PC-9 (cell line): ENCODE results near the gene SHANK1. TPM values are rescaled to one million over a fixed set of nuclear protein-coding genes. Genes with fewer than 3 reads are reported as not detected.

Experiments
- BruUV-seq: library from RNA; stranded (reverse); fragments of 400-500 nt; replicated peaks from 2 replicates; lab custom pipeline; 2021; lab: Mats Ljungman, UMichigan
- CTCF ChIA-PET: fragments of 300-600 bp; sonication (Branson Sonifier 250); formaldehyde crosslinking; loops from one replicate; lab custom pipeline; 2022; ENCODE audit warnings: antibody characterized with exemption; lab: Charles Lee
- POLR2A ChIA-PET: fragments of 300-600 bp; sonication (Branson Sonifier 250); formaldehyde crosslinking; loops from one replicate; lab custom pipeline; 2022; ENCODE audit warnings: antibody characterized with exemption; ENCODE audit not compliant: unreplicated experiment; lab: Charles Lee
- DNase-seq, 2 experiments: peaks; one replicate each; pipeline versions ENCODE4 v3.0.0 to v3.0.0-alpha.2; 2015 to 2022; ENCODE audit warnings: mixed read lengths in 1 of 2
- H2AFZ ChIP-seq: fragments of 200-600 bp; sonication (generic); 2 replicates; pipeline ENCODE4 v1.8.1; 2017; ENCODE audit warnings: antibody characterized with exemption
- H3F3A ChIP-seq: fragments of 200-600 bp; sonication (generic); 2 replicates; pipeline ENCODE4 v1.8.1; 2017; ENCODE audit warnings: antibody characterized with exemption, mild to moderate bottlenecking, low read depth; ENCODE audit not compliant: insufficient read depth
- H3K27ac ChIP-seq: fragments of 200-600 bp; sonication (generic); 2 replicates; pipeline ENCODE4 v1.6.1; 2016; ENCODE audit warnings: mixed run types
- H3K27me3 ChIP-seq: fragments of 200-600 bp; sonication (generic); 2 replicates; pipeline ENCODE4 v1.6.1; 2016; ENCODE audit warnings: low read depth, mixed run types; ENCODE audit not compliant: insufficient read depth
- H3K36me3 ChIP-seq: fragments of 200-600 bp; sonication (generic); 2 replicates; pipeline ENCODE4 v1.6.1; 2016; ENCODE audit warnings: low read depth, mixed run types
- H3K4me1 ChIP-seq: fragments of 200-600 bp; sonication (generic); replicated peaks from 2 replicates; pipeline ENCODE4 v1.6.1; 2016; ENCODE audit warnings: mixed run types; ENCODE audit not compliant: insufficient read depth
- H3K4me2 ChIP-seq: fragments of 200-600 bp; sonication (generic); 2 replicates; pipeline ENCODE4 v1.6.1; 2017; ENCODE audit warnings: mixed run types
- H3K4me3 ChIP-seq: fragments of 200-600 bp; sonication (generic); 2 replicates; pipeline ENCODE4 v1.6.1; 2016; ENCODE audit warnings: mixed run types
- H3K79me2 ChIP-seq: fragments of 200-600 bp; sonication (generic); 2 replicates; pipeline ENCODE4 v1.6.1; 2017; ENCODE audit warnings: low read depth, mixed run types
- H3K9me2 ChIP-seq: fragments of 200-600 bp; sonication (generic); 2 replicates; pipeline ENCODE4 v1.8.1; 2017; ENCODE audit warnings: mild to moderate bottlenecking; ENCODE audit not compliant: insufficient read depth
- H3K9me3 ChIP-seq: fragments of 200-600 bp; sonication (generic); 2 replicates; pipeline ENCODE4 v1.8.1; 2016; ENCODE audit warnings: low read depth; ENCODE audit not compliant: insufficient read depth
- H4K20me1 ChIP-seq: fragments of 200-600 bp; sonication (generic); 2 replicates; pipeline ENCODE4 v1.8.1; 2017; ENCODE audit not compliant: insufficient read depth
- EZH2 ChIP-seq: fragments of 200-600 bp; sonication (generic); IDR thresholded peaks from 2 replicates; pipeline ENCODE4 v1.8.0; 2017; ENCODE audit warnings: antibody characterized with exemption, low read depth
- intact Hi-C: fragments of 100-400 bp; cut with micrococcal nuclease; formaldehyde crosslinking; loops from one replicate; pipeline ENCODE4 v1.10.0; 2022; ENCODE audit not compliant: unreplicated experiment
- total RNA-seq: library from RNA; stranded (reverse); gene quantifications from 2 replicates; pipeline ENCODE4 v1.2.3, GENCODE V29; 2021
- TF ChIP-seq, protein P1 (sequence below): fragments of 200-600 bp; sonication (generic); conservative IDR thresholded peaks from 2 replicates; pipeline ENCODE4 v1.6.1; 2017; ENCODE audit warnings: mixed run types, antibody characterized with exemption, mild to moderate bottlenecking, moderate library complexity

SHANK1 gene
- total RNA-seq, 1 experiment from 2014 or later: not detected

DNA sequence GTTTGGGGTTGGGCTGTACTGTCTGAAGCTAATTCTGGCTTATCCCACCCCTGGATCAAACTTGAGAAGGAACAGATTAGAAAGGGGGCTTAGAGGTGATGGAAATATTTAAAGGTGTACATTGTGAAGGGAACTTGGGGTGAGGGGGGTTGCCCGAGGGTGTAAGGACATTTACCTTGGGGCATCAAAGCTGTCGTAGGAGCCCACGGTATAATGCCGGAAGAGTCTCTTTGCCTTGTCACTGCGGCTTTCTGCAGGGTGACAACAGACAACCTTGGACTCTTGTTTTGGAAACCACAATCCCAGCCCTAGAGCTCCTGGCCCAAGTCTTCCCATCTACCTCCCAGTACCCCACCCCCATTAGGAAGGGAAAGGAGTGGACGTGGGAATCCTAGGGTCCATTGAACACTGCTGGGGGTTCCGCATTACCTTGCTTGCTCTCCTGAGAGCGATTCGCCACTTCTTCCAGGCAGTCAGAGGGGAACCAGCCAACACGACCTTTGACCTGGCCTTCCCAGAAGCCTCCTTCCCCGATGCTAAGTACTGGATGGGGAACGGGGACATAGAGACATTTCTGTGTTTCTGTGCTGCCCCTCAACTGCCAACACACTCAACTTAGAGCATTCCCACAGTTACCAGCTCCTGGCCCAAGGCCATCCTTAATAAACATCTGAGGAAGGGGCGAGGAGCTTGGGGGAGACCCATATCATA is 22.0 kb downstream of the SHANK1 start:
- CTCF ChIA-PET: no interaction called here
- no peaks in the 10 kb centered on the region for H3K9me3 ChIP-seq
- H3K36me3 ChIP-seq: no peaks in the 10 kb centered on the region
- H3K27ac ChIP-seq: no peak overlapping the region
- TF ChIP-seq EZH2: no peak
- TF ChIP-seq, protein P1, sequence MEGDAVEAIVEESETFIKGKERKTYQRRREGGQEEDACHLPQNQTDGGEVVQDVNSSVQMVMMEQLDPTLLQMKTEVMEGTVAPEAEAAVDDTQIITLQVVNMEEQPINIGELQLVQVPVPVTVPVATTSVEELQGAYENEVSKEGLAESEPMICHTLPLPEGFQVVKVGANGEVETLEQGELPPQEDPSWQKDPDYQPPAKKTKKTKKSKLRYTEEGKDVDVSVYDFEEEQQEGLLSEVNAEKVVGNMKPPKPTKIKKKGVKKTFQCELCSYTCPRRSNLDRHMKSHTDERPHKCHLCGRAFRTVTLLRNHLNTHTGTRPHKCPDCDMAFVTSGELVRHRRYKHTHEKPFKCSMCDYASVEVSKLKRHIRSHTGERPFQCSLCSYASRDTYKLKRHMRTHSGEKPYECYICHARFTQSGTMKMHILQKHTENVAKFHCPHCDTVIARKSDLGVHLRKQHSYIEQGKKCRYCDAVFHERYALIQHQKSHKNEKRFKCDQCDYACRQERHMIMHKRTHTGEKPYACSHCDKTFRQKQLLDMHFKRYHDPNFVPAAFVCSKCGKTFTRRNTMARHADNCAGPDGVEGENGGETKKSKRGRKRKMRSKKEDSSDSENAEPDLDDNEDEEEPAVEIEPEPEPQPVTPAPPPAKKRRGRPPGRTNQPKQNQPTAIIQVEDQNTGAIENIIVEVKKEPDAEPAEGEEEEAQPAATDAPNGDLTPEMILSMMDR: no peak
- H2AFZ ChIP-seq: no peak overlapping the region
- no peak for DNase-seq
- no peaks in the 10 kb centered on the region for H3F3A ChIP-seq
- H3K9me2 ChIP-seq: no peaks in the 10 kb centered on the region
- POLR2A ChIA-PET: no interaction called here
- intact Hi-C loops: no loop called here
- H4K20me1 ChIP-seq: no peaks in the 10 kb centered on the region
- H3K79me2 ChIP-seq: no peaks in the 10 kb centered on the region
- no peak overlapping the region for H3K4me2 ChIP-seq
- no peak overlapping the region for H3K4me3 ChIP-seq
- no TSS peak for BruUV-seq
- peaks cover 56% of the 10 kb centered on the region for H3K27me3 ChIP-seq
- no peaks in the 10 kb centered on the region for H3K4me1 ChIP-seq

GRCh38 chr19:50696094-50696483 is 23.5 kb downstream of the SHANK1 start:
- no peak for TF ChIP-seq EZH2
- ChIA-PET CTCF (interaction anchor here (0.6 kb wide), 1 partner anchor 326 kb away, joined by 4 read pairs; no protein-coding TSS in a partner anchor), POLR2A (no interaction called here)
- no peak for DNase-seq
- H3K27ac ChIP-seq: no peak overlapping the region
- no peak overlapping the region for H3K4me2 ChIP-seq
- H4K20me1 ChIP-seq: no peaks in the 10 kb centered on the region
- no peak overlapping the region for H2AFZ ChIP-seq
- no peaks in the 10 kb centered on the region for H3K4me1 ChIP-seq
- H3K9me3 ChIP-seq: no peaks in the 10 kb centered on the region
- BruUV-seq: no TSS peak
- no peaks in the 10 kb centered on the region for H3K79me2 ChIP-seq
- no peak overlapping the region for H3K4me3 ChIP-seq
- no peaks in the 10 kb centered on the region for H3K36me3 ChIP-seq
- H3K9me2 ChIP-seq: no peaks in the 10 kb centered on the region
- H3F3A ChIP-seq: no peaks in the 10 kb centered on the region
- peaks cover 51% of the 10 kb centered on the region for H3K27me3 ChIP-seq
- intact Hi-C loops: no loop called here

- Histone ChIP-seq H2AFZ (no peak overlapping the region), H3F3A (no peaks in the 10 kb centered on the region), H3K27me3 (peaks cover 51% of the 10 kb centered on the region), H3K4me1 (no peaks in the 10 kb centered on the region), H3K4me2 (no peak overlapping the region), H3K9me2 (no peaks in the 10 kb centered on the region), H3K4me3 (no peak overlapping the region), H3K79me2 (no peaks in the 10 kb centered on the region), H3K36me3 (no peaks in the 10 kb centered on the region), H3K9me3 (no peaks in the 10 kb centered on the region), H4K20me1 (no peaks in the 10 kb centered on the region), H3K27ac (no peak overlapping the region)
- CTCF ChIA-PET: interaction anchor here (0.6 kb wide), 1 partner anchor 325 kb away, joined by 4 read pairs; no protein-coding TSS in a partner anchor
- intact Hi-C loops: no loop called here
- BruUV-seq: no TSS peak
- no peak for TF ChIP-seq EZH2
- TF ChIP-seq, protein P1: no peak
- POLR2A ChIA-PET: no interaction called here
- no peak for DNase-seq
These were observed 24.1 kb downstream of the SHANK1 start for GRCh38 chr19:50695251-50696093.
